ENCODE results near the gene B4GALNT2. TPM values are rescaled to one million over a fixed set of nuclear protein-coding genes. Genes with fewer than 3 reads are reported as not detected.
"Not testable (repeated sequence)": the region's sequence is repeated elsewhere in the genome, so short reads cannot be mapped to it uniquely, and the experiment has no call there.

The B4GALNT2 gene
- total RNA-seq, 6 experiments from 2014 or later: 0.04 to 0.05 TPM; not detected in 4

- no peaks in the 10 kb centered on the region for H3K36me3 ChIP-seq
- TF ChIP-seq POLR2A (IDR thresholded peaks at IDR 0.05) (no peak), CTCF (IDR thresholded peaks at IDR 0.05) (no peak)
- H3K9me3 ChIP-seq: no peaks in the 10 kb centered on the region
- no peak for DNase-seq
- H3K4me3 ChIP-seq: no peak overlapping the region
- H3K27ac ChIP-seq: no peak overlapping the region
- 68% methylated on average over 4 of the region's 6 CpGs for WGBS (ENCODE audit: insufficient coverage, low coverage, low lambda C conversion rate, missing lambda C conversion rate)
- no peak for ATAC-seq
- no peaks in the 10 kb centered on the region for H3K4me1 ChIP-seq
- H3K27me3 ChIP-seq: no peaks in the 10 kb centered on the region
- intact Hi-C loops (cut with DNase I): loop anchor here in 1 of 2 donors (5.0 kb wide), 1 partner anchor 46 kb away; no protein-coding TSS in a partner anchor
Observed at GRCh38 chr17:49180998-49181635, 48.5 kb downstream of the B4GALNT2 start.

GRCh38 chr17:49183341-49183740 is 50.8 kb downstream of the B4GALNT2 start:
- H3K36me3 ChIP-seq: no peaks in the 10 kb centered on the region
- no peaks in the 10 kb centered on the region for H3K4me1 ChIP-seq
- no peak for DNase-seq
- intact Hi-C loops (cut with DNase I): loop anchor here in 1 of 2 donors (5.0 kb wide), 1 partner anchor 44 kb away; no protein-coding TSS in a partner anchor
- ATAC-seq: peak in 1 of 4 donors; percentile 14
- no peak overlapping the region for H3K4me3 ChIP-seq
- H3K27ac ChIP-seq: no peak overlapping the region
- TF ChIP-seq POLR2A (IDR thresholded peaks at IDR 0.05) (no peak), CTCF (IDR thresholded peaks at IDR 0.05) (no peak)
- no peaks in the 10 kb centered on the region for H3K9me3 ChIP-seq
- 64% methylated on average over 3 of the region's 5 CpGs for WGBS (ENCODE audit: insufficient coverage, low coverage, low lambda C conversion rate, missing lambda C conversion rate)
- H3K27me3 ChIP-seq: no peaks in the 10 kb centered on the region

GRCh38 chr17:49183801-49184200 is 51.2 kb downstream of the B4GALNT2 start:
- no peak overlapping the region for H3K27ac ChIP-seq
- TF ChIP-seq POLR2A (IDR thresholded peaks at IDR 0.05): no peak
- no peak for TF ChIP-seq CTCF (IDR thresholded peaks at IDR 0.05)
- H3K4me1 ChIP-seq: no peaks in the 10 kb centered on the region
- ATAC-seq (peak in 1 of 4 donors; percentile 11), DNase-seq (no peak)
- H3K36me3 ChIP-seq: no peaks in the 10 kb centered on the region
- no peak overlapping the region for H3K4me3 ChIP-seq
- no CpG with 5 or more reads among the region's 7 CpGs for WGBS (ENCODE audit: insufficient coverage, low coverage, low lambda C conversion rate, missing lambda C conversion rate)
- H3K27me3 ChIP-seq: no peaks in the 10 kb centered on the region
- intact Hi-C loops (cut with DNase I): loop anchor here in 1 of 2 donors (5.0 kb wide), 1 partner anchor 44 kb away; no protein-coding TSS in a partner anchor
- no peaks in the 10 kb centered on the region for H3K9me3 ChIP-seq

- H3K27ac ChIP-seq, H3K36me3 ChIP-seq, H3K4me1 ChIP-seq, H3K4me3 ChIP-seq, H3K27me3 ChIP-seq, DNase-seq, ATAC-seq, H3K9me3 ChIP-seq: not testable (repeated sequence)
- intact Hi-C loops (cut with DNase I): loop anchor here in 1 of 2 donors (5.0 kb wide), 1 partner anchor 43 kb away; no protein-coding TSS in a partner anchor
Observed at GRCh38 chr17:49184522-49184921, 52.0 kb downstream of the B4GALNT2 start.

- intact Hi-C loops (cut with DNase I); H3K4me3 ChIP-seq; H3K27me3 ChIP-seq; H3K4me1 ChIP-seq; H3K27ac ChIP-seq; DNase-seq; ATAC-seq; H3K36me3 ChIP-seq; H3K9me3 ChIP-seq: not testable (repeated sequence)
- no CpG with 5 or more reads among the region's 1 CpG for WGBS (ENCODE audit: insufficient coverage, low coverage, low lambda C conversion rate, missing lambda C conversion rate)
Observed at GRCh38 chr17:49185381-49185780, 52.8 kb downstream of the B4GALNT2 start.

All from right lobe of liver (tissue), 6 donors.